Breast epithelium (tissue), 4 donors: Measurements from ENCODE around the gene KNOP1. TPM values are rescaled to one million over a fixed set of nuclear protein-coding genes. Genes with fewer than 3 reads are reported as not detected.

Experiments
- DNase-seq, 2 donors: peaks; one replicate each; pipeline ENCODE4 v3.0.0-alpha.2; 2019; ENCODE audit warnings: low spot score in 2 of 2
- H3K27ac ChIP-seq, 2 donors: fragments of 200-600 bp; sonication (generic) in 1 of 2; one replicate each; pipeline ENCODE4 v1.5.1; 2016 to 2019; ENCODE audit warnings: mild to moderate bottlenecking in 1 of 2
- H3K27me3 ChIP-seq, 2 donors: fragments of 200-600 bp; sonication (generic) in 1 of 2; one replicate each; pipeline versions ENCODE4 v1.5.1 to v1.6.0; 2017 to 2019; ENCODE audit warnings: control low read depth in 1 of 2, mild to moderate bottlenecking in 1 of 2
- H3K36me3 ChIP-seq: fragments of 200-600 bp; one replicate; pipeline ENCODE4 v1.5.1; 2019
- H3K4me1 ChIP-seq, 2 donors: fragments of 200-600 bp; sonication (generic); one replicate each; pipeline ENCODE4 v1.5.1; 2016 to 2019; ENCODE audit warnings: control low read depth in 1 of 2
- H3K4me3 ChIP-seq, 3 donors: fragments of 200-600 bp; sonication (generic); 1 replicate in 2 of 3; 2 replicates in 1 of 3; pipeline ENCODE4 v1.5.1; 2016 to 2019; ENCODE audit warnings: mild to moderate bottlenecking in 3 of 3, moderate library complexity in 2 of 3
- H3K9me3 ChIP-seq, 2 donors: fragments of 200-600 bp; sonication (generic) in 1 of 2; one replicate each; pipeline ENCODE4 v1.5.1; 2016 to 2019; ENCODE audit warnings: control low read depth in 1 of 2
- POLR2A ChIP-seq: fragments of 450-650 bp; IDR thresholded peaks from one replicate; pipeline ENCODE4 v1.6.1; 2016; ENCODE audit warnings: antibody characterized with exemption, mild to moderate bottlenecking, moderate library complexity
- POLR2AphosphoS5 ChIP-seq, 3 donors: sonication (generic); formaldehyde crosslinking; IDR thresholded peaks; one replicate each; pipeline ENCODE4 v1.6.1; 2017; ENCODE audit warnings: antibody characterized with exemption in 3 of 3
- intact Hi-C: fragments of 100-400 bp; cut with DNase I; formaldehyde crosslinking; loops from one replicate; pipeline ENCODE4 v1.15.1; 2023; ENCODE audit warnings: low total_unique reads
- total RNA-seq, 3 donors: library from RNA; depleted of rRNA; stranded (reverse); fragments of >200 nt; gene quantifications; one replicate each; pipeline ENCODE4 v1.1.0, GENCODE V29; 2016
- TF ChIP-seq, protein P1 (sequence below), 3 donors: fragments of 450-650 bp; IDR thresholded peaks; one replicate each; pipeline ENCODE4 v1.5.1; 2016 to 2017; ENCODE audit warnings: antibody characterized with exemption in 3 of 3, mild to moderate bottlenecking in 3 of 3, moderate library complexity in 3 of 3

KNOP1 gene
- total RNA-seq, 3 donors from 2014 or later: 12.3 to 15.4 (median 13.0) TPM

DNA sequence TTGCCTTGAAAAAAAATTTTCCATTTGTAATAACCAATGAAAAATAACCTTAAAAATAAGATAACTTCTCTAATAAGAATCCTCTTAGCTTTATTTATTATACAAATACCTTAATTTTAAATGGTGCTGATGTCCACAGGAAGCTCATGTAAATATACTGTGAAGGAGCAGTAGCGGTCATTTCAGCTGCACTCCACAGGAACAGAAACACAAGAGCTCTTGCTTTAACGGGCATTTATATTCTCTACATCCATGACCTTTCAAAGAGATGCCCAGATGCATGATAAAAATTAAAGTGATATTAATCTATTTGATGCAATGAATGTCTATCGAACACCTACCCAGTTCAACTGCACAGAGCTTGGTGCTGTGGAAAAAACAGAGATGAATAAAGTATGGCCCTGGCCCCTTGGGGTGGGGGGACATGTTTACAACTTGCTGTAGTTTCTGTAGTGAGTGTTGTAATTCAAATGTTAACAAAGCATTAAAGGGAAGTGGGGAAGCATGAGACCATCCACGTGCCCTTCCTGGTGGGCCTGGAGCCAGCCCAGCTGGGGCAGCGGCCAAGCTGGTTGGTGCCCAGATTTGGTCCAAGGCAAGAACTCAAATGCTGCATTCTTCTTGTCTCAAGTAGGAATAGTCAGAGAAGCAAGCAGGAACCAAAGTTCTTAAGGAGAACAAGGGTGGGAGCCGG lies 48.0 kb upstream of the KNOP1 start:
- H3K9me3 ChIP-seq: no peaks in the 10 kb centered on the region
- H3K27me3 ChIP-seq: no peaks in the 10 kb centered on the region
- DNase-seq: peak in 1 of 2 donors; percentile 70
- peak overlapping the region; percentile 41 to 58 for H3K27ac ChIP-seq
- no peaks in the 10 kb centered on the region for H3K36me3 ChIP-seq
- H3K4me1 ChIP-seq: no peaks in the 10 kb centered on the region
- H3K4me3 ChIP-seq: no peak overlapping the region
- peak in 2 of 3 donors; percentile 15 to 68 for TF ChIP-seq POLR2AphosphoS5 (IDR thresholded peaks at IDR 0.05)
- TF ChIP-seq, protein P1, sequence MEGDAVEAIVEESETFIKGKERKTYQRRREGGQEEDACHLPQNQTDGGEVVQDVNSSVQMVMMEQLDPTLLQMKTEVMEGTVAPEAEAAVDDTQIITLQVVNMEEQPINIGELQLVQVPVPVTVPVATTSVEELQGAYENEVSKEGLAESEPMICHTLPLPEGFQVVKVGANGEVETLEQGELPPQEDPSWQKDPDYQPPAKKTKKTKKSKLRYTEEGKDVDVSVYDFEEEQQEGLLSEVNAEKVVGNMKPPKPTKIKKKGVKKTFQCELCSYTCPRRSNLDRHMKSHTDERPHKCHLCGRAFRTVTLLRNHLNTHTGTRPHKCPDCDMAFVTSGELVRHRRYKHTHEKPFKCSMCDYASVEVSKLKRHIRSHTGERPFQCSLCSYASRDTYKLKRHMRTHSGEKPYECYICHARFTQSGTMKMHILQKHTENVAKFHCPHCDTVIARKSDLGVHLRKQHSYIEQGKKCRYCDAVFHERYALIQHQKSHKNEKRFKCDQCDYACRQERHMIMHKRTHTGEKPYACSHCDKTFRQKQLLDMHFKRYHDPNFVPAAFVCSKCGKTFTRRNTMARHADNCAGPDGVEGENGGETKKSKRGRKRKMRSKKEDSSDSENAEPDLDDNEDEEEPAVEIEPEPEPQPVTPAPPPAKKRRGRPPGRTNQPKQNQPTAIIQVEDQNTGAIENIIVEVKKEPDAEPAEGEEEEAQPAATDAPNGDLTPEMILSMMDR (IDR thresholded peaks at IDR 0.05): no peak
- TF ChIP-seq POLR2A: no peak
- intact Hi-C loops: no loop called here

DNA sequence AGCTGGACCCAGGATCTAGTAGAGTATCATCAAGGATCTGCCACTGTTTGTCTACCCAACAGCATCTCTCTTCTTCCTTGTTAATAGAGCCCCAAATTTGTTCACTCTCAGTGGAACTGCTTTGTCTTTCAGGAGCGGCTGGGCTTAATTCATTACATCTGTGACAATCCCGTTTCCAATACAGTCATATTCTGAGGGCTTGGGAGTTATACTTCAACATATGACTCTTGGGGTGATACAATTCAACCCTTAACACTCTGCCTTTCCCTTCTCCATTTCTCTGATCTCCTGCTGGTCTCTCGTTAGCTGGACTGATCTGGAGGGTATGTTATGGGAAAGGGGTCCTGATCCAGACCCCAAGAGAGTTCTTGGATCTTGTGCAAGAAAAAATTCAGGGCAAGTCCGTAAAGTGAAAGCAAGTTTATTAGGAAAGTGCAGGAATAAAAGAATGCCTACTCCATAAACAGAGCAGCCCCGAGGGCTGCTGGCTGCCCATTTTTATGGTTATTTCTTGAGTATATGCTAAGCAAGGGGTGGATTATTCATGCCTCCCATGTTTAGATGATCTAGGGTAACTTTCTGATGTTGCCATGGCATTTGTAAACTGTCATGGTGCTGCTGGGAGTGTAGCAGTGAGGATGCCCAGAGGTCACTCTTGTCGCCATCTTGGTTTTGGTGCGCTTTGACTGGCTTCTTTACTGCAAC lies 42.5 kb upstream of the KNOP1 start:
- intact Hi-C loops: no loop called here
- peak overlapping the region; percentile 41 to 43 for H3K27ac ChIP-seq
- no peak for TF ChIP-seq POLR2A
- TF ChIP-seq, protein P1 (IDR thresholded peaks at IDR 0.05): no peak
- TF ChIP-seq POLR2AphosphoS5 (IDR thresholded peaks at IDR 0.05): no peak

DNA sequence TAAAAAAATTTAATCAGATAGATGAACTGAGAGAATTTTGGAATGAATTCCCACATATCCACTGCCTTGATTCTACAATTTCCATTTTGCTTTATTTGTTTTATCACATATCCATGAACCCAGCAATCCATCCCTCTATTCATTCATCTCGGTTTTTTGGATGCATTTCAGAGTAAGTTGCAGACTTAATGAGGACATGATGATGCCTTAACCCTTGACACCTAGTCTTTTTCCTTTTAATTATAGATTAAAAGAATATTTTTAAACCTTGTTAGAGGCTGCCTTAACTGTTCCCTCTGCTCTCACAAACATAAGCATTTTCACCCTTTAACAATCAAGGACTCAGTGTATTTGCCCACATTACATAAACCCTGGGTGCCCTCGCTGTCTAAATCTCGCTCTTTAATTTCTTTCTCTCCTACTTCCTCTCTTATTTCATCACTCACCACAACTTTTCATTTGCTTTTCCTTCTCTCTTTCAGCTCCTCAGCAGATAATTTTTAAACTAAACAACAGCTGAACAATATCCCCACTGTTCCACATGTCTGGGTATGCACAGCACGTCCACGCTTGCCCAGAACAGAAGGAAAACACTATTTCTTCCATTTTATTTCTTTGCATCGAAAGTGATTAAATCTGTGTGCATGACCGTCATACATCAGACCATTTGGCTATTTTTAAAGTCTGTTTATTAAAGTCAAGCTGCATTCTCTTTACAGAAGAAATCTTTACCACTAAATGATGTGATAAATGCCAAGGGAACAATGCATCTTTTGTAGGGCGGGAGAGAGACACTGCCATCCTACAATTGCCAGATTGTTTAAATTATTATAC lies 40.0 kb upstream of the KNOP1 start:
- Histone ChIP-seq H3K9me3 (no peaks in the 10 kb centered on the region), H3K4me1 (no peaks in the 10 kb centered on the region), H3K4me3 (no peak overlapping the region)

More for the DNA sequence above, 42.5 kb upstream of the KNOP1 start:
- H3K9me3 ChIP-seq: no peaks in the 10 kb centered on the region
- no peak for DNase-seq
- peak overlapping the region in 1 of 3 donors; percentile 21 for H3K4me3 ChIP-seq
- H3K36me3 ChIP-seq: no peaks in the 10 kb centered on the region
- no peaks in the 10 kb centered on the region for H3K4me1 ChIP-seq
- H3K27me3 ChIP-seq: no peaks in the 10 kb centered on the region

DNA sequence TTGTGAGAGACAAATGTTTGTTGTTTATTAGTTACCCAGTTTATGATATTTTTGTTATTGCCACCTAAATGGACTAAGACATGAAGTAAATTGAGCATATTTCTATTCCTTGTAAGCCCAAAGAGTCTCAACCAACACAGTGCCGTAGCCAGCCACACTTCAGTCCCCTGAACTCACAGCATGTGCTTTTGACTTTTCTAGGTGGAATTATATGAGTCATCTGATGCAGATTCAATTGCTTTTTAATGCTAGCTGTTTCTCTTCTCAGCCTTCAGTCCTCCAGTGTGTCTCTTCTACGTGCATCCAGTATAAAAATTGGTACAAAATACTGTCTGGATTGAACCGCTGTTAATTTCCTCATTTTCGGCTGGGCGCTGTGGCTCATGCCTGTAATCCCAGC lies 39.0 kb upstream of the KNOP1 start:
- no peak for DNase-seq
- no peaks in the 10 kb centered on the region for H3K36me3 ChIP-seq
- peak overlapping the region in 1 of 2 donors; percentile 66 for H3K27ac ChIP-seq
- no peaks in the 10 kb centered on the region for H3K9me3 ChIP-seq
- H3K4me3 ChIP-seq: no peak overlapping the region
- H3K27me3 ChIP-seq: no peaks in the 10 kb centered on the region
- H3K4me1 ChIP-seq: peaks cover 0 to 2% of the 10 kb centered on the region in 2 donors
- intact Hi-C loops: no loop called here
- TF ChIP-seq, protein P1 (IDR thresholded peaks at IDR 0.05): no peak
- no peak for TF ChIP-seq POLR2A
- no peak for TF ChIP-seq POLR2AphosphoS5 (IDR thresholded peaks at IDR 0.05)

More for the DNA sequence above, 40.0 kb upstream of the KNOP1 start:
- Histone ChIP-seq H3K27me3 (no peaks in the 10 kb centered on the region), H3K27ac (peak overlapping the region; percentile 54 to 66), H3K36me3 (no peaks in the 10 kb centered on the region)
- DNase-seq: no peak
- no peak for TF ChIP-seq POLR2A
- TF ChIP-seq POLR2AphosphoS5 (IDR thresholded peaks at IDR 0.05): no peak
- TF ChIP-seq, protein P1 (IDR thresholded peaks at IDR 0.05): no peak
- intact Hi-C loops: no loop called here
